CD4-positive, alpha-beta T cell treated with Interferon alpha-2 for 1 hour (primary cell): ENCODE data around the gene ANKRD2.

ENCODE experiments used
- DNase-seq, 2 donors: peaks; one replicate each; pipeline ENCODE4 v3.0.0-alpha.2; 2020 to 2022

Gene ANKRD2

DNA sequence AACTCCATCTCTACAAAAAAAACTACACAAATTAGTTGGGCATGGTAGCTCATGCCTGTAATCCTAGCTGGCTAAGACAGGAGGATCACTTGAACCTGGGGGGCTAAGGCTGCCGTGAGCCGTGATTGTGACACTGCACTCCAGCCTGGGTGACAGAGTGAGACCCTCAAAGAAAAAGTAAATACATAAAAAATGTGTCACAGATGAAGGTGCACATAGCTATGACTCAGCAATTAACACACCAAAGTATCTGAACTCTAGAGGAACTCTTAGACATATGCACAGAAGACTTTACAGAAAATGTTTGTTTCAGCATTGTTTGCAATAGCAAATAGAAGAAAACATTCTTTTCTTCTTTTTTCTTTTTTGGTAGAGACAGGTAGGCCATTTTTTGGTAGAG is 25.2 kb downstream of the ANKRD2 start:
- no peak for DNase-seq

DNA sequence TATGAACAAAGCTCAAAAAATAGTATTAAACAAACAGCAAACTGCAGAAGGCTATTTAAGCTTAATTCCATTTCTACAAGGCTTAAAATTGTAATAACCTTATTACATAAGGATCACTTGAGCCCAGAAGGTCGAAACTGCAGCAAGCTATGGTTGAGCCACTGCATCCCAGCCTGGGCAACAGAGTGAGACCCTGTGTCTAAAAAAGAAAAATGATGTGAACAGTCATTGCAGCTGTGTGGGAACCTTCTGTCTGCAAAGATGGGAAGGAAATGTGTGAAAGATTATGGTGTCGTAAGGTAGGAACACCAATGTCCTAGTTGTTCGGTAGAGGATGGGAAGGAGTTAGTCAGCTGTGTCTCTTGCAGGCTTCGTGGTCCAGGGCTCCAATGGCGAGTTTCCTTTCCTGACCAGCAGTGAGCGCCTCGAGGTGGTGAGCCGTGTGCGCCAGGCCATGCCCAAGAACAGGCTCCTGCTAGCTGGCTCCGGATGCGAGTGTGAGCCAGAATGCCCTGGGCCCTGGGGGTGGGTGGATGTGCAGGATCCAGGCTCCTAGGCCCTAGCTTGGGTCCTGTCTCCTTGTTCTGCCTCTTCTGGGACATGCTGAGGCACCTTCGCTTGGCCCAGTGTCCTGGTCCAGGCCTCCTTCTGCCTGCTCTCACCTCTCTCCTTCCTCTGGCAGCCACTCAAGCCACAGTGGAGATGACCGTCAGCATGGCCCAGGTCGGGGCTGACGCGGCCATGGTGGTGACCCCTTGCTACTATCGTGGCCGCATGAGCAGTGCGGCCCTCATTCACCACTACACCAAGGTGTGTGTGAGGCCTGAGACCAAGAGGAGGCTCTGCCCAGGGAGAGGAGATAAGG is 26.1 kb downstream of the ANKRD2 start:
- DNase-seq = no peak

GRCh38 chr10:97599272-97599619 is 26.7 kb downstream of the ANKRD2 start:
- DNase-seq = no peak

GRCh38 chr10:97600616-97601015 is 28.0 kb downstream of the ANKRD2 start:
- no peak for DNase-seq

- DNase-seq = no peak
These were observed 29.0 kb downstream of the ANKRD2 start for GRCh38 chr10:97601268-97602215.

GRCh38 chr10:97607095-97607636 is 34.6 kb downstream of the ANKRD2 start:
- DNase-seq = no peak

DNA sequence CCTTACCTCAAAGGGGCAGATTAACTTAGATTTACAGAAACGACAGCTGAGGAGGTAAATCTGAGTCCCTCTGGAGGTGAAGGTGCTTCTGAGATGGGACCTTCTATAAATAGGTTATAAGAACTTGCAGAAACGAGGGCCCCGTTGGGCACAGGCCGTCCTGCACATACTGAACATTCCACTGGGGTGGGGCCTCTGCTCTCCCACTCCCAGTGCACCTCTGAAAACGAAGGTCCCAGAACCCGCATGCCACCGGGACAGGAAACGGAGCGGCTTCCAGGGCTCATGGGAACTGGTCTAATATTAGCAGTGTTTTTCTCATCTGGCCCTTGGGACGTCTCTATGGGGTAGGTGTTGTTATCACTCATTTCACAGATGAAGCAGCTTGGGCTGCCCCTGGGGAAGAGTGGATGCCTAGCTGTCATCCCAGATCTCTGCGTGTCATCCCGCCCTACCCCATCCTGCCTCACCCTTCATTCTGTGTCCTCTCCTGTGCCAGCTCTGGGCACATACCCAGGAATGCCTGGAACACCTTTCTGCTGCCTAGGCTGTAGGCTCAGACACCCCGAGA is 36.5 kb downstream of the ANKRD2 start:
- DNase-seq = no peak

DNA sequence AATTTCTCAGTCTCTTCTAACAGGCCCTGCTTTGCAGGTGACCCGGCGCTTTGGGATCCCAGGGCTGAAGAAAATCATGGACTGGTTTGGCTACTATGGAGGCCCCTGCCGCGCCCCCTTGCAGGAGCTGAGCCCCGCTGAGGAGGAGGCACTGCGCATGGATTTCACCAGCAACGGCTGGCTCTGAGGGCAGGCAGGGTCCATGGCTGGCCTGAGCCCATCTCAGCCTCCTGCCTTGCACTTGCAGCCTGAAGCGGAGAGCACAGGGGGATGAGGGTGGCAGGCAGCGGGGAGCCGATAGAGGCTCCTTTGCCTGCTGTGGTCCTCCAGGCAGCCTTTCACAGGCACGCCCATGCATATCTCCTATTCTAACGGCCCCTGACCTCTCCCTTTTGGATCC is 38.9 kb downstream of the ANKRD2 start:
- no peak for DNase-seq

DNA sequence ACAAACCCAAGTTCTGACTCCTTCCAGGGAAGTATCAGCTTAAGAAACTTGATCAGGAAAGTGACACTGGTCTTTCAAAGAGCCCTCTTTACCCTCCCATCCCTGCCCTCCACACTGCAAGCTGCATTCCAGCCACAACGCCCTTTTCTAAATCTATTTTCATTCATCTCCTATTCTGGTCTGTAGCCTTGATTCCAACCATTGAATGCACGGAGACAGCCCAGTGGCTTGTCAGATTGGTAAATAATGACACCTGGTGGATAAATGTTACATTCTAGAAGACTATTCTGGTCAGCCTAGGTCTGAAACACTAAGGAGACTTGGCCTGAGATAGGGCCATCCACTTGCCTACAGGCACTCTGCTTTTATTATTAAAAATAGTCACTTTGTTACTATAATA is 39.8 kb downstream of the ANKRD2 start:
- peak in 1 of 2 donors; percentile 8 for DNase-seq

DNA sequence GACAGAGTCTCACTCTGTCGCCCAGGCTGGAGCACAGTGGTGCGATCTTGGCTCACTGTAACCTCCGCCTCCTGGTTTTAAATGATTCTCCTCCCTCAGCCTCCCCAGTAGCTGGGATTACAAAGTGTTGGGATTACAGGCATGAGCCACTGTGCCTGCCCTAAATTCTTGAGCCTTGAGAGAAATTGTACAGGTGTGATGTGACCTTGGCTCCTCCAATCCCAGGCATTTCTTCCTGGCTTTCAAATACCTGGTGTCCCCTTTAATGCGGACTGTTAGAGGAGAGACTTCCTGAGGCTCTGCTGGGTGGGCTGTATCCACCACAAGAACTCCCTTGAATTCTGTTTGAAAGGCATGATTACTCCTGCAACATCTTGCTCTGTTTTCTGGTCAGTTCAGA is 45.7 kb downstream of the ANKRD2 start:
- no peak for DNase-seq

GRCh38 chr10:97618733-97619132 is 46.2 kb downstream of the ANKRD2 start:
- no peak for DNase-seq

DNA sequence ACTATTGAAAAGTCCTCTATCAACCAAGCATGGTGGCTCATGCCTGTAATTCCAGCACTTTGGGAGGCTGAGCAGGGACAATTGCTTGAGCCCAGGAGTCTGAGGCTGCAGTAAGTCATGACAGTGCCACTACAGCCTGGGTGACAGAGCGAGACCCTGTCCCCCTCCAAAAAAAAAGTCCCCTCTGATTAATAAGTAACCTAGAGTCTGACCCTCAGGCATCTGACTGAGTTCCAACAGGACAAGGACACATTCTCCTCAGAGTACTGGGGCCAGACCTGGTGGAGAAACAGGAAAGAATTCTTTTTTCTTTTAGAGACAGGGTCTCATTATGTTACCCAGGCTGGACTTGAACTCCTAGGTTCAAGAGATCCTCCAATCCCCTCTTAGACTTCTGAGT is 50.7 kb downstream of the ANKRD2 start:
- no peak for DNase-seq

DNA sequence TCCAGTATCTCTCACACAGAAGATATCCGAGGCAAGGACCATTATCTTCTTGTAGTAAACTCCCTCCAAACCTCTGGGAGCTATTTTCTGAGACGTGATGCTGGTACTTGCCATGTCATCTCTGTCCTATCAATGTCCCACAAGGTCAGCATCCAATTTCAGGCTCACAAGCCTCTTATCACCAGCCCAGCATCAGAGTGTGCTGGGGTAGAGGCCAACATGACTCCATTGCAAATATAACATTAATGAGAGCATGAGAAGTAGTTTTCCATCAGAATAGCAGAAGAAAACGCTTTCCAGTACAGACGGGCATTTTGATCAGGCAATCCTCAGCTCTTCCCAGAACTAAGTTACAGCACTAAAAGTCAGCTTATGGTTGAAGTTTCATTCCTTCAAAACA is 55.2 kb downstream of the ANKRD2 start:
- DNase-seq = no peak

DNA sequence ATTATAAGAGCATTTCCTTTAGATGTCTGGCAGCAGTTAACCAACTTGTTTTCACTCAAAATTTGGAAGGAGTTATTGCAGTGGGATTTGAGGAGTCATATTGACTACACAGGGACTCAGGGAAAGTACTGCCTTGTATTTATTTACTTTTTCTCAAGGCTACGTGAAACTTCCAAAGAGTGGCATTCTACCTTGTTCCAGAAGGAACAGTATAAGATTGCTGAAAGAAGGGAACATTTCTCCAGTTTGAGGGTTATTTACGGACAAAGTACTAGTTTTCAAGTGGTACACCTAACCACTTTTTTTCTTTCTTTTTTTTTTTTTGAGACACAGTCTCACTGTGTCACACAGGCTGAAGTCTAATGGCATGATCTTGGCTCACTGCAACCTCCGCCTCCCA is 55.6 kb downstream of the ANKRD2 start:
- no peak for DNase-seq

DNA sequence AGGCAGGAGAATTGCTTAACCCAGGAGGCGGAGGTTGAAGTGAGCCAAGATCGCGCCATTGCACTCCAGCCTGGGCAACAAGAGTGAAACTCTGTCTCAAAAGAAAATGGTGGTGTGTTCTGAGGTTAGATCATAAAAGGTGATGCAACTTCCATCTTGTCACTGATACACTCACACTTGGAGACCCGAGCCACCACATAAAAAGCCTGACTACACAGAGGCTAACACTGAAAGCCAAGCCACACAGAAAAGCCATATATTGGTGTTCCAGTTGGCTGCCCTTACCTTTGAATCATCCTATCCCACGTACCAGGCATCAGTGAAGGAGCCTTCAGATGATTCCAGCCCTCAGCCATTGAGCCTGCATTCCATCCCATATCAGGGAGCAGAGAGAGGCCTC is 56.7 kb downstream of the ANKRD2 start:
- DNase-seq = no peak

GRCh38 chr10:97631098-97631497 is 58.5 kb downstream of the ANKRD2 start:
- DNase-seq = no peak

- DNase-seq = peak; percentile 92 to 95
These were observed 60.6 kb downstream of the ANKRD2 start, which contains the start of gene MORN4 for GRCh38 chr10:97632949-97633884. Gene MORN4 (minus strand): TSS chr10:97633500. CDS start chr10:97619653, 13,847 bp downstream.
